GM18505 (cell line): ENCODE measurements around the gene C19orf33.

Experiments
- ATAC-seq: cut with Tn5 transposase; IDR thresholded peaks from one replicate; pipeline ENCODE4 v1.9.1; 2021; ENCODE audit not compliant: unreplicated experiment
- POLR2A ChIP-seq: IDR thresholded peaks from 4 replicates; pipeline ENCODE4 v1.6.1; 2011; ENCODE audit warnings: borderline replicate concordance; ENCODE audit not compliant: insufficient read depth, insufficient read length; ENCODE audit errors: extremely low read depth

The C19orf33 gene

DNA sequence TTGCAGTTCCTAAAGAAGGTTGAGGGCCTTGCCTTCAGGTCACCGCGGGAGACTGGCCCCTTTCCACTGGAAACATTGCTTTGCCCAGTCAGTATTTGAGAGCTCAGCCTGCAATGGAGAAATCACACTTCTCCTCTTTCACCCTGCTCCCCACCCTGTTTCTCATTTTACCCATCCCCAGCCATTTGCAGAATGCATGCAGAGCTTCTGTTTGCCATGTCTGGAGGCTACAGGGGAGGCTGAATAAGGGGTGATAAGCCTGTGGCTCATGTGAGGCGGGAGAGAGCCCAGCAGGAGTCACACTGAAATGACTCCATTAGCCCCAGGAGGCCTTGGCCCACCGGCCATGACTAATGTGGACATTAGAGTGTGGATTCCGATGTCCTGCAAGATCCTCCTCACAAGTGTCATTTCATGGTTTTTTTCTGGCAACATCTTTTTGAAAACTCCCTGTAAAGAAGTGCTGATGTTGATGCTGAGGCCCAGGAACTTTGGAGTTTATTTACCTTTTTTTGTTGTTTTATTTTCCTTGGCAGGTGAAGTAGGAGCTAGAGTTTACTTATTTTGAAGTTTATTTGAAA, 33.4 kb upstream of the C19orf33 start:
- ATAC-seq = no peak
- TF ChIP-seq POLR2A = no peak

GRCh38 chr19:38273499-38273898, 30.6 kb upstream of the C19orf33 start:
- no peak for ATAC-seq
- no peak for TF ChIP-seq POLR2A

DNA sequence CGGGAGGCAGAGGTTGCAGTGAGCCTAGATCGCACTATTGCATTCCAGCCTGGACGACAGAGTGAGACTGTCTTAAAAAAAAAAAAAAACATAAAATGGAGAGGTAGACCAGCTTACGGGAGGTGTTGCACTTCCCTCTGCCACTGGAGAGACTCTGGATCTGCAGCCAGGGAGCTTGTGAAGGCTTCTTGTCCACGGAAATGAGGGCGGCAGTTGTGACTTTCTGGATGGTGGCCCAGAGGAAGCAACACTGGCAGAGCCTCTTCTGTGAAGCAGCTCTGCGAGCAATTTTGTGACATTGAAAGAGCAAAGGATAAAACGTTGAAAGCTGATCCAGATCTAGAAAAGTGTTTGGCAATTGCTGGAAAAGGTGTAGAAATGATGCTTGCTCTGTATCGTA, 29.3 kb upstream of the C19orf33 start:
- no peak for ATAC-seq
- TF ChIP-seq POLR2A = no peak

GRCh38 chr19:38276942-38277517, 27.0 kb upstream of the C19orf33 start:
- no peak for ATAC-seq

GRCh38 chr19:38277549-38277948, 26.5 kb upstream of the C19orf33 start:
- ATAC-seq = no peak
- no peak for TF ChIP-seq POLR2A

More at GRCh38 chr19:38276942-38277517, 27.0 kb upstream of the C19orf33 start:
- no peak for TF ChIP-seq POLR2A

GRCh38 chr19:38277969-38278680, 25.9 kb upstream of the C19orf33 start:
- no peak for ATAC-seq
- no peak for TF ChIP-seq POLR2A

GRCh38 chr19:38278751-38279150, 25.3 kb upstream of the C19orf33 start:
- TF ChIP-seq POLR2A = no peak
- no peak for ATAC-seq

GRCh38 chr19:38280030-38280921, 23.8 kb upstream of the C19orf33 start:
- no peak for TF ChIP-seq POLR2A
- ATAC-seq = no peak

- ATAC-seq = no peak
- TF ChIP-seq POLR2A = no peak
These were observed 22.1 kb upstream of the C19orf33 start for GRCh38 chr19:38281811-38282566.

DNA sequence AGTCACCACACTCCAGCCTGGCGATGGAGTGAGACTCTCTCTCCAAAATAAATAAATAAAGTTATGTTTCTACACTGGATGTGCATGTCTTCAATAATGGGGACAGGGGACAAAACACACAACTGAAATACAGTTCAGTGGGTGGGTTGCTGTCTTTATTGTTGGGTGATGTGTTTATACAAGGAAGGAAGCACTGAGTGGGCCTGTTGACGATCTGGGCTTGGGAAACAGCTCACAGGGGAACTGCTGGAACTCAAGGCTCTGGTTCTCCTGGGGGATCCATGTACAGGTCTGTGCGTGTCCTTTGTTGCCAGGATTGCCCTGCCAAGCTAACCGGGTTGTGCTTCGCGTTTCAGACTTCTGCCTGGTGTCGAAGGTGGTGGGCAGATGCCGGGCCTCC, 20.8 kb upstream of the C19orf33 start:
- no peak for ATAC-seq
- no peak for TF ChIP-seq POLR2A

DNA sequence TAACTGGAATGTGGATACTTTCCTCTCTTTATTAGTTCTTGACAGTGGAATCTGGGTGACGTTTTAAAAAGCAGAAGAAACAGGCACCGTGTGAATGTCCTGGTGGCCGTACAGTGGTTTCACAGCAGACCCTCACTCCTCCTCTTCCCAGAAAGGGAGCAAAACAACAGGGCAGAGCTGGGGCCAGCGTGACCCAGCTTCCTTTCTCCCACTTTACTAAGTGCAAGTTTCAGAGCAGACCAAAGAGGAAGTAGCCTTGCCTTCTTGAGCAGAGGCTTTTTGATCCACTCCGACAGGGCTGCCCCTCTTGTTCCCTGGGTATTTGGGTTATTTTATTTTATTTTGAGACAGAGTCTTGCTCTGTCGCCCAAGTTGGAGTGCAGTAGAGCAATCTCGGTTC, 19.6 kb upstream of the C19orf33 start:
- TF ChIP-seq POLR2A = no peak
- ATAC-seq = no peak

GRCh38 chr19:38285567-38285966, 18.5 kb upstream of the C19orf33 start:
- ATAC-seq = no peak
- TF ChIP-seq POLR2A = no peak

GRCh38 chr19:38287604-38288003, 16.4 kb upstream of the C19orf33 start:
- TF ChIP-seq POLR2A = no peak

More at GRCh38 chr19:38287604-38288003, 16.4 kb upstream of the C19orf33 start:
- ATAC-seq = no peak
